ENCODE data around the gene STK32C. TPM values are rescaled to one million over a fixed set of nuclear protein-coding genes. Genes with fewer than 3 reads are reported as not detected.

Gene STK32C
- total RNA-seq, 1 donor from 2014 or later, result 13.6 TPM

GRCh38 chr10:132232023-132232951 is 75.5 kb downstream of the STK32C start:
- Mint-ChIP-seq H3K9me3 (ENCODE audit: unreplicated experiment) (no peaks in the 10 kb centered on the region), H3K36me3 (ENCODE audit: low read depth, unreplicated experiment) (peaks cover 2% of the 10 kb centered on the region), H3K4me1 (ENCODE audit: low read depth, unreplicated experiment) (no peaks in the 10 kb centered on the region), H3K27me3 (ENCODE audit: low read depth, unreplicated experiment) (peaks cover 12% of the 10 kb centered on the region), H3K4me3 (ENCODE audit: unreplicated experiment) (no peak overlapping the region), H3K27ac (ENCODE audit: unreplicated experiment) (no peak overlapping the region)
- no peak for FAIRE-seq
- no peak for DNase-seq (ENCODE audit: low read depth)
- TF ChIP-seq, protein P1, sequence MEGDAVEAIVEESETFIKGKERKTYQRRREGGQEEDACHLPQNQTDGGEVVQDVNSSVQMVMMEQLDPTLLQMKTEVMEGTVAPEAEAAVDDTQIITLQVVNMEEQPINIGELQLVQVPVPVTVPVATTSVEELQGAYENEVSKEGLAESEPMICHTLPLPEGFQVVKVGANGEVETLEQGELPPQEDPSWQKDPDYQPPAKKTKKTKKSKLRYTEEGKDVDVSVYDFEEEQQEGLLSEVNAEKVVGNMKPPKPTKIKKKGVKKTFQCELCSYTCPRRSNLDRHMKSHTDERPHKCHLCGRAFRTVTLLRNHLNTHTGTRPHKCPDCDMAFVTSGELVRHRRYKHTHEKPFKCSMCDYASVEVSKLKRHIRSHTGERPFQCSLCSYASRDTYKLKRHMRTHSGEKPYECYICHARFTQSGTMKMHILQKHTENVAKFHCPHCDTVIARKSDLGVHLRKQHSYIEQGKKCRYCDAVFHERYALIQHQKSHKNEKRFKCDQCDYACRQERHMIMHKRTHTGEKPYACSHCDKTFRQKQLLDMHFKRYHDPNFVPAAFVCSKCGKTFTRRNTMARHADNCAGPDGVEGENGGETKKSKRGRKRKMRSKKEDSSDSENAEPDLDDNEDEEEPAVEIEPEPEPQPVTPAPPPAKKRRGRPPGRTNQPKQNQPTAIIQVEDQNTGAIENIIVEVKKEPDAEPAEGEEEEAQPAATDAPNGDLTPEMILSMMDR (IDR thresholded peaks at IDR 0.05; ENCODE audit: insufficient read depth, low read depth, low read length), result no peak
- no peak for TF ChIP-seq EZH2 (IDR thresholded peaks at IDR 0.05; ENCODE audit: insufficient read depth, low read length)
- Histone ChIP-seq H3K27me3 (ENCODE audit: insufficient read depth, low read length) (no peaks in the 10 kb centered on the region), H4K20me1 (ENCODE audit: insufficient read depth, low read length) (no peaks in the 10 kb centered on the region), H3K79me2 (ENCODE audit: insufficient read depth, low read length) (no peaks in the 10 kb centered on the region), H3K4me2 (ENCODE audit: low read length) (no peak overlapping the region), H2AFZ (ENCODE audit: low read depth, low read length) (no peak overlapping the region), H3K9ac (ENCODE audit: low read length) (no peak overlapping the region), H3K36me3 (ENCODE audit: insufficient read depth, low read length) (no peaks in the 10 kb centered on the region), H3K9me3 (ENCODE audit: insufficient read depth, low read depth, low read length) (no peaks in the 10 kb centered on the region), H3K4me3 (ENCODE audit: insufficient read depth, low read depth, low read length) (no peak overlapping the region), H3K4me1 (ENCODE audit: insufficient read depth, low read length) (no peaks in the 10 kb centered on the region), H3K27ac (ENCODE audit: low read depth, low read length) (no peak overlapping the region)

DNA sequence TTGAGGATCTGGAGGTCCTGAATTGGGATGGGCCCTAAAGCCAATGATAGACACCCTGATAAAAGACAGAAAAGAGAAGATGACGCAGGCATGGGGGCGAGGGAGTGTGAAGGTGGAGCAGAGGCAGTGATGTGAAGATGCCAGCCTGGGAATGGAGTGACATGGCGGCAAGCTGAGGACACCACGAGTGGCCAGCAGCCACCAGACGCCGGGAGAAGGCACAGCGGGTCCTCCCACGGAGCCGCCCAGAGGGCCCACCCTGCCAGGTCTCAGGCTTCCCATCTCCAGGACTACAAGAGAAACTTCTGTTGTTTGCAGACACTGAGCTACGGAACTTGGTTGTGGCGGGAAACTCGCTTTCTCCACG is 76.1 kb downstream of the STK32C start:
- DNase-seq (ENCODE audit: low read depth) (no peak), FAIRE-seq (no peak)
- Histone ChIP-seq H3K36me3 (ENCODE audit: insufficient read depth, low read length) (no peaks in the 10 kb centered on the region), H3K79me2 (ENCODE audit: insufficient read depth, low read length) (no peaks in the 10 kb centered on the region), H3K4me1 (ENCODE audit: insufficient read depth, low read length) (no peaks in the 10 kb centered on the region), H3K4me2 (ENCODE audit: low read length) (no peak overlapping the region), H4K20me1 (ENCODE audit: insufficient read depth, low read length) (no peaks in the 10 kb centered on the region), H3K9ac (ENCODE audit: low read length) (no peak overlapping the region), H3K27ac (ENCODE audit: low read depth, low read length) (no peak overlapping the region), H3K27me3 (ENCODE audit: insufficient read depth, low read length) (no peaks in the 10 kb centered on the region), H2AFZ (ENCODE audit: low read depth, low read length) (no peak overlapping the region), H3K9me3 (ENCODE audit: insufficient read depth, low read depth, low read length) (no peaks in the 10 kb centered on the region), H3K4me3 (ENCODE audit: insufficient read depth, low read depth, low read length) (no peak overlapping the region)
- no peaks in the 10 kb centered on the region for H3K9me3 Mint-ChIP-seq (ENCODE audit: unreplicated experiment)
- peaks cover 3% of the 10 kb centered on the region for H3K36me3 Mint-ChIP-seq (ENCODE audit: low read depth, unreplicated experiment)
- no peak overlapping the region for H3K4me3 Mint-ChIP-seq (ENCODE audit: unreplicated experiment)
- TF ChIP-seq, protein P1 (IDR thresholded peaks at IDR 0.05; ENCODE audit: insufficient read depth, low read depth, low read length), result no peak
- TF ChIP-seq EZH2 (IDR thresholded peaks at IDR 0.05; ENCODE audit: insufficient read depth, low read length), result no peak
- H3K4me1 Mint-ChIP-seq (ENCODE audit: low read depth, unreplicated experiment), result no peaks in the 10 kb centered on the region
- H3K27me3 Mint-ChIP-seq (ENCODE audit: low read depth, unreplicated experiment), result peaks cover 13% of the 10 kb centered on the region
- no peak overlapping the region for H3K27ac Mint-ChIP-seq (ENCODE audit: unreplicated experiment)
